ENCODE measurements around the gene TP53BP2. TPM values are rescaled to one million over a fixed set of nuclear protein-coding genes. Genes with fewer than 3 reads are reported as not detected.
"Not testable (repeated sequence)": the region's sequence is repeated elsewhere in the genome, so short reads cannot be mapped to it uniquely, and the experiment has no call there.

The TP53BP2 gene
- total and polyA plus RNA-seq, 10 donors = 5.2 to 50.7 (median 39.5) TPM

DNA sequence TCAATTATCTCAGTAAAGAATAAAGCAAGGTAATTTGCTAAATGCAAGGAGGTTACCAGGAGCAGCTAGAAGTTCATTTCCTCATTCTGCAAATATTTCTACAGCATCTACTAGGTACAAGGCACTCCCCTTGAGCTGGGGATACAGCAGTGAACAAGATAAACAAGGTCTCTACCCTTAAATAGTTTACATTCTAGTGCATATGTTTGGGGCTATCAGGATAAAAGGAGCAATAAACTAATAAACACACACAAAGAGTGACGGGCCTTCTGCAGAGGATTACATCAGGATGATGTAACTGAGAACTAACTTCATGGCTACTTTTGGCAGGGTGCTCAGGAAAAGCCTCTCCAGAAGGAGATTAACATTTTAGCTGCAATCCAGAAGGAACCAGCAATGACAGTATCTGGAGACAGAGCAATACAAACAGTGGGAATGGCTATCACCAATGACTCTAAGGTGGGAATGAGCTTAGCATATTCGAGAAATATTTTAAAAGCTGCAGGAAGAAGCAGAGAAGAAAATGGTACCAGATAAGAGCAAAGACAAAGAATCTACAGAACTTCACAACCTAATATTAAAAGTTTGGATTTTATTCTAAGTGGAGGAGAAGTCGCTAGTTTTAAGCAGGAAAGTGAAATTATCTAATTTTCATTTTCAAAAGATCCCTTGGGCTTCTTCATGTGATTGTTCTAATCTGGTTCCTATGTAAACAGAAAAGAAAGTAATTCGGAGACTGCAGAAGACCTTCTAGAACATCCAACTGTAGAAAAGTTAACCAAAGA lies 25.8 kb downstream of the TP53BP2 start:
- H3K4me1 ChIP-seq = peaks cover 3 to 41% (median 22%) of the 10 kb centered on the region in 6 donors
- H3K27ac ChIP-seq = peak overlapping the region in 1 of 8 donors; percentile 26

DNA sequence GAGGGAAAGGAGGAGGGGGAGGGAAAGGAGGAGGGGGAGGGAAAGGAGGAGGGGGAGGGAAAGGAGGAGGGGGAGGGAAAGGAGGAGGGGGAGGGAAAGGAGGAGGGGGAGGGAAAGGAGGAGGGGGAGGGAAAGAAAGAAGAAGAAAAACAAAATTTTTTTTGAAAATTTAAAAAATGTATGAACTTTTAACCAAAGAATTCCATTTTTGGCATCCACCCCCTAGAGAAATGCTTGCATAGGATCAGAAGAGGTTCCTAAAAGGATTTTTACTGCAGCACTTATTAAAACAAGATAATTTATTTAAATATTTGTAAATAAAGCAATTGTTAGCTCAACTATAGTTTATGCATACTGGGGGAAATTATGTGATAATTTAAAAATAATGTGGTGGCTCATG lies 28.5 kb downstream of the TP53BP2 start:
- H3K9me3 ChIP-seq; DNase-seq; H3K4me3 ChIP-seq; H3K27me3 ChIP-seq (replicated peaks in 1 of 7); H3K27ac ChIP-seq; intact Hi-C loops (cut with DNase I; ENCODE audit: low total_unique reads): not testable (repeated sequence)
- peaks cover 0 to 24% (median under 1%) of the 10 kb centered on the region in 6 donors for H3K4me1 ChIP-seq
- peaks cover 0 to 82% (median 37%) of the 10 kb centered on the region in 6 donors for H3K36me3 ChIP-seq

More for the DNA sequence above, 25.8 kb downstream of the TP53BP2 start:
- Histone ChIP-seq H3K27me3 (replicated peaks in 1 of 7) (no peaks in the 10 kb centered on the region), H3K4me3 (no peak overlapping the region), H3K9me3 (no peaks in the 10 kb centered on the region), H3K36me3 (peaks cover 0 to 56% (median 15%) of the 10 kb centered on the region in 6 donors)
- 77 to 88% (median 81%) methylated on average over 4 of the region's 4 CpGs for WGBS, 5 donors
- no peak for DNase-seq
- TF ChIP-seq POLR2AphosphoS5 (IDR thresholded peaks at IDR 0.05) (no peak), POLR2A (IDR thresholded peaks at IDR 0.05) (no peak)
- TF ChIP-seq, protein P1, sequence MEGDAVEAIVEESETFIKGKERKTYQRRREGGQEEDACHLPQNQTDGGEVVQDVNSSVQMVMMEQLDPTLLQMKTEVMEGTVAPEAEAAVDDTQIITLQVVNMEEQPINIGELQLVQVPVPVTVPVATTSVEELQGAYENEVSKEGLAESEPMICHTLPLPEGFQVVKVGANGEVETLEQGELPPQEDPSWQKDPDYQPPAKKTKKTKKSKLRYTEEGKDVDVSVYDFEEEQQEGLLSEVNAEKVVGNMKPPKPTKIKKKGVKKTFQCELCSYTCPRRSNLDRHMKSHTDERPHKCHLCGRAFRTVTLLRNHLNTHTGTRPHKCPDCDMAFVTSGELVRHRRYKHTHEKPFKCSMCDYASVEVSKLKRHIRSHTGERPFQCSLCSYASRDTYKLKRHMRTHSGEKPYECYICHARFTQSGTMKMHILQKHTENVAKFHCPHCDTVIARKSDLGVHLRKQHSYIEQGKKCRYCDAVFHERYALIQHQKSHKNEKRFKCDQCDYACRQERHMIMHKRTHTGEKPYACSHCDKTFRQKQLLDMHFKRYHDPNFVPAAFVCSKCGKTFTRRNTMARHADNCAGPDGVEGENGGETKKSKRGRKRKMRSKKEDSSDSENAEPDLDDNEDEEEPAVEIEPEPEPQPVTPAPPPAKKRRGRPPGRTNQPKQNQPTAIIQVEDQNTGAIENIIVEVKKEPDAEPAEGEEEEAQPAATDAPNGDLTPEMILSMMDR (IDR thresholded peaks at IDR 0.05 in 8 of 11, conservative IDR thresholded peaks at IDR 0.05 in 3 of 11) = no peak
- intact Hi-C loops (cut with DNase I; ENCODE audit: low total_unique reads) = no loop called here

DNA sequence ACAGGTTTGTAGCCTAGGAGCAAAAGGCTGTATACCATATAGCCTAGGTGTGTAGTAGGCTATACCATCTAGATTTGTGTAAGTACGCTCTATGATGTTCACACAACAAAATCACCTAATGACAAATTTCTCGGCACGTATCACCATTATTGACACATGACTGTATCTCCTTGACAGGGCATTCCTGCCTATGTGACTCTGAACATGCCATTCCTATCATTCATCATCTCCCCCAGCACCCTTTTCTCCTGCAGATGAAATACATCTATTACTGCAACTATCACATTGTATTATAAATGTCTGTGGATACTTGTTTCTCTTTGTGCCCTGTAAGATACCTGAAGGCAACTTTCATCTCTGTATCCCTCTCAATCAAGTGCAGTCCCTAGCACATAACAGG lies 29.9 kb downstream of the TP53BP2 start:
- Histone ChIP-seq H3K36me3 (peaks cover 0 to 84% (median 39%) of the 10 kb centered on the region in 6 donors), H3K4me3 (no peak overlapping the region), H3K9me3 (no peaks in the 10 kb centered on the region), H3K27ac (no peak overlapping the region), H3K4me1 (peaks cover 0 to 28% (median 0%) of the 10 kb centered on the region in 6 donors), H3K27me3 (replicated peaks in 1 of 7) (no peaks in the 10 kb centered on the region)
- intact Hi-C loops (cut with DNase I; ENCODE audit: low total_unique reads) = no loop called here
- TF ChIP-seq POLR2A (IDR thresholded peaks at IDR 0.05) = no peak
- no peak for TF ChIP-seq POLR2AphosphoS5 (IDR thresholded peaks at IDR 0.05)
- TF ChIP-seq, protein P1 (IDR thresholded peaks at IDR 0.05 in 8 of 11, conservative IDR thresholded peaks at IDR 0.05 in 3 of 11) = no peak
- 93 to 99% (median 97%) methylated on average over 3 of the region's 3 CpGs for WGBS, 5 donors
- no peak for DNase-seq

DNA sequence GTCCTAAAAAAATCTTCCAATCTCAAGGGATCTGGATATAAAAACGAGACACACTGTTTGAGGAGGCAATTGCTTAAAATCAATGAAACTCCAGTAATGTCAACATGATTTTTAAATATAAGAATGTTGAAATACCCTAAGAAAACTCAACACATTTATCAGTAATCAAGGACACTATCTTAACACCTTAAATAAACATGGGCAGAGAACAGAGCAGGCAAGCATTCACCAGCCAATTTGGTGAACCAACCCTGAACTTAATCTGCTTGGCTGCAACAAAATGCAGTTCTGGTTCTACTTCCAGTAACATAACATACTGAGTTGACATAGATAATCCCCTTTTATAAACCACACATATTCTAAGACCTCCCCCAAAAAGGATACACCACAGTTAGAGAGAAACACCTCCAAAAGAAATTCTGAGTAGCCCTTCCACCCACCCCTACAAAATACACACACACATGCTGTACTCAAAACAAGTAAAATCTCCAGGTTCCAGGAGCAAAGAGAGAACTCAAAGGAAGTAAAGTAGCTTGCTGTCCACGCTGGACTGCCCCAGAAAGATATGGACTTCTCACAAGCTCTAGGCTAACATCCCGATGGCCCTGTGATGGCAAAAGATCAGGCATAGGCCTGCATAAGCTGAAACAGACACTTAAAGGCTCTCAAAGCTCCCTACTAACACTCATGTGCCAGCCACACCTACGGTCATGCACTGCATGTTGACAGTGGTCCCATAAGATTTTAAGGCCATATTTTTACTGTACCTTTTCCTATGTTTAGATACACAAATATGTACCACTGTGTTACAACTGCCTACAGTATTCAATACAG lies 30.5 kb downstream of the TP53BP2 start:
- Histone ChIP-seq H3K27me3 (replicated peaks in 1 of 7) (no peaks in the 10 kb centered on the region), H3K9me3 (no peaks in the 10 kb centered on the region), H3K4me3 (no peak overlapping the region), H3K27ac (no peak overlapping the region), H3K4me1 (peaks cover 0 to 27% (median 0%) of the 10 kb centered on the region in 6 donors), H3K36me3 (peaks cover 0 to 81% (median 38%) of the 10 kb centered on the region in 6 donors)
- WGBS, 5 donors = 85 to 90% (median 86%) methylated on average over 4 of the region's 4 CpGs
- DNase-seq = no peak
- TF ChIP-seq, protein P1 (IDR thresholded peaks at IDR 0.05 in 8 of 11, conservative IDR thresholded peaks at IDR 0.05 in 3 of 11) = no peak
- TF ChIP-seq POLR2A (IDR thresholded peaks at IDR 0.05) = no peak
- TF ChIP-seq POLR2AphosphoS5 (IDR thresholded peaks at IDR 0.05) = no peak
- intact Hi-C loops (cut with DNase I; ENCODE audit: low total_unique reads) = no loop called here
